Gastrocnemius medialis (tissue), 4 donors: Measurements from ENCODE around the gene CEP350.

Source experiments
- CTCF ChIP-seq, 5 experiments: fragments of 450-650 bp in 3 of 5; fragments of 200-600 bp in 2 of 5; sonication (generic) in 2 of 5; IDR thresholded peaks in 4 of 5; conservative IDR thresholded peaks in 1 of 5; 1 replicate in 4 of 5; 2 replicates in 1 of 5; pipeline ENCODE4 v1.5.1; 2016 to 2019; ENCODE audit warnings: antibody characterized with exemption in 5 of 5, mild to moderate bottlenecking in 3 of 5, moderate library complexity in 3 of 5
- POLR2A ChIP-seq, 2 donors: fragments of 450-650 bp; IDR thresholded peaks; one replicate each; pipeline ENCODE4 v1.6.1; 2017; ENCODE audit warnings: antibody characterized with exemption in 2 of 2, mild to moderate bottlenecking in 2 of 2, moderate library complexity in 2 of 2

- no peak for TF ChIP-seq CTCF (IDR thresholded peaks at IDR 0.05 in 4 of 5, conservative IDR thresholded peaks at IDR 0.05 in 1 of 5)
- TF ChIP-seq POLR2A (IDR thresholded peaks at IDR 0.05), result no peak
These were observed 203.0 kb downstream of the CEP350 start for GRCh38 chr1:180157576-180158057.
